Heart left ventricle (tissue), 13 donors: ENCODE results near the gene PDRG1.

Source experiments
- CTCF ChIP-seq, 12 donors: fragments of 200-600 bp; sonication (generic) in 4 of 12; IDR thresholded peaks; one replicate each; pipeline versions ENCODE4 v1.5.0 to v1.8.0; 2018 to 2022; ENCODE audit warnings: antibody characterized with exemption in 12 of 12, mild to moderate bottlenecking in 5 of 12
- POLR2A ChIP-seq, 2 donors: fragments of 450-650 bp; IDR thresholded peaks; one replicate each; pipeline ENCODE4 v1.6.1; 2017; ENCODE audit warnings: antibody characterized with exemption in 2 of 2, mild to moderate bottlenecking in 2 of 2, moderate library complexity in 2 of 2
- donor health status: ischemic (EF 13 %, LVEDD 7.1; RV severe dilation, severe dysfunction).
- donor health status: DM: no; HTN: yes; CAD: no.
- donor health status: DM: no; HTN: no; CAD: no.
- donor health status: ischemic (EF 25% LVEDD 6.9; RV normal size, moderate dysfunction).
- donor health status: ischemic (EF 25% LVEDD 5.7; RV mildly dilated, moderate dysfunction).
- donor health status: ischemic (EF 35%, LVEDD 5.7; RV mildly dilated, moderate dysfunction).
- donor health status: nonischemic (EF 11% LVEDD 7.7; RV severe dilation, severe dysfunction).
- donor health status: DM: yes; HTN: yes; CAD: no.
- donor health status: PGD.
- donor health status: ischemic (EF 29% LVEDD 5.4; RV normal size, mild dysfunction).
- donor health status: nonischemic (EF 23%, LVEDD 6.1; RV moderate dilation, normal function).

GRCh38 chr20:31948008-31948407, 3.8 kb downstream of the PDRG1 start:
- TF ChIP-seq CTCF (IDR thresholded peaks at IDR 0.05) (no peak), POLR2A (IDR thresholded peaks at IDR 0.05) (no peak)
